GM13976 (cell line): ENCODE measurements around the gene SLC6A20.

Experiments
- DNase-seq: peaks from one replicate; pipeline ENCODE4 v3.0.0; 2012; ENCODE audit warnings: low spot score
- CTCF ChIP-seq: IDR thresholded peaks from 2 replicates; pipeline ENCODE4 v1.5.1; 2012; ENCODE audit warnings: borderline replicate concordance, mild to moderate bottlenecking; ENCODE audit not compliant: insufficient read depth; ENCODE audit errors: extremely low read depth, missing control alignments, control extremely low read depth
- in situ Hi-C: fragments of 300-500 bp; cut with MboI; formaldehyde crosslinking; loops from one replicate; pipeline ENCODE4 v1.12.0; 2022; ENCODE audit warnings: low sequenced_read_pairs, mixed read lengths, inconsistent platforms; ENCODE audit not compliant: unreplicated experiment

Gene SLC6A20

GRCh38 chr3:45772341-45773035 lies 23.8 kb downstream of the SLC6A20 start:
- no peak for DNase-seq
- in situ Hi-C loops, result no loop called here
- TF ChIP-seq CTCF, result no peak

- no peak for TF ChIP-seq CTCF
- DNase-seq, result no peak
- in situ Hi-C loops, result no loop called here
Observed at GRCh38 chr3:45771831-45772230, 24.5 kb downstream of the SLC6A20 start.

- TF ChIP-seq CTCF, result no peak
- in situ Hi-C loops, result no loop called here
- DNase-seq, result no peak
Observed at GRCh38 chr3:45771166-45771775, 25.1 kb downstream of the SLC6A20 start.

GRCh38 chr3:45765958-45766357 lies 30.4 kb downstream of the SLC6A20 start:
- no peak for TF ChIP-seq CTCF
- DNase-seq, result no peak
- in situ Hi-C loops, result loop anchor here (10.0 kb wide), 1 partner anchor 309 kb away; no protein-coding TSS in a partner anchor

- no peak for DNase-seq
- no peak for TF ChIP-seq CTCF
- in situ Hi-C loops, result loop anchor here (10.0 kb wide), 1 partner anchor 309 kb away; no protein-coding TSS in a partner anchor
Observed at GRCh38 chr3:45765266-45765851, 31.0 kb downstream of the SLC6A20 start.

- TF ChIP-seq CTCF, result no peak
- no peak for DNase-seq
- in situ Hi-C loops, result loop anchor here (5.0 to 10.0 kb wide), 2 partner anchors 164 to 312 kb away; no protein-coding TSS in a partner anchor
Observed at GRCh38 chr3:45763303-45763675, 33.0 kb downstream of the SLC6A20 start.
